IPS-18a (cell line): Measurements from ENCODE around the gene TSR2.
"Not testable (repeated sequence)": the region's sequence is repeated elsewhere in the genome, so short reads cannot be mapped to it uniquely, and the experiment has no call there.

Experiments
- H3K27ac ChIP-seq: one replicate; pipeline ENCODE4 v1.5.1; 2013; ENCODE audit warnings: low read length
- H3K27me3 ChIP-seq: one replicate; pipeline ENCODE4 v1.6.1; 2013; ENCODE audit warnings: mild to moderate bottlenecking, low read length; ENCODE audit not compliant: control insufficient read depth, insufficient read depth
- H3K36me3 ChIP-seq: one replicate; pipeline ENCODE4 v1.6.1; 2013; ENCODE audit warnings: low read depth, low read length; ENCODE audit not compliant: control insufficient read depth
- H3K4me1 ChIP-seq: one replicate; pipeline ENCODE4 v1.6.1; 2013; ENCODE audit warnings: low read depth, low read length; ENCODE audit not compliant: control insufficient read depth
- H3K4me3 ChIP-seq: one replicate; pipeline ENCODE4 v1.5.1; 2013; ENCODE audit warnings: low read length
- H3K9ac ChIP-seq: one replicate; pipeline ENCODE4 v1.6.1; 2013; ENCODE audit warnings: mild to moderate bottlenecking, low read length, moderate library complexity
- H3K9me3 ChIP-seq: one replicate; pipeline ENCODE4 v1.6.1; 2013; ENCODE audit warnings: low read depth, low read length; ENCODE audit not compliant: control insufficient read depth

The TSR2 gene

DNA sequence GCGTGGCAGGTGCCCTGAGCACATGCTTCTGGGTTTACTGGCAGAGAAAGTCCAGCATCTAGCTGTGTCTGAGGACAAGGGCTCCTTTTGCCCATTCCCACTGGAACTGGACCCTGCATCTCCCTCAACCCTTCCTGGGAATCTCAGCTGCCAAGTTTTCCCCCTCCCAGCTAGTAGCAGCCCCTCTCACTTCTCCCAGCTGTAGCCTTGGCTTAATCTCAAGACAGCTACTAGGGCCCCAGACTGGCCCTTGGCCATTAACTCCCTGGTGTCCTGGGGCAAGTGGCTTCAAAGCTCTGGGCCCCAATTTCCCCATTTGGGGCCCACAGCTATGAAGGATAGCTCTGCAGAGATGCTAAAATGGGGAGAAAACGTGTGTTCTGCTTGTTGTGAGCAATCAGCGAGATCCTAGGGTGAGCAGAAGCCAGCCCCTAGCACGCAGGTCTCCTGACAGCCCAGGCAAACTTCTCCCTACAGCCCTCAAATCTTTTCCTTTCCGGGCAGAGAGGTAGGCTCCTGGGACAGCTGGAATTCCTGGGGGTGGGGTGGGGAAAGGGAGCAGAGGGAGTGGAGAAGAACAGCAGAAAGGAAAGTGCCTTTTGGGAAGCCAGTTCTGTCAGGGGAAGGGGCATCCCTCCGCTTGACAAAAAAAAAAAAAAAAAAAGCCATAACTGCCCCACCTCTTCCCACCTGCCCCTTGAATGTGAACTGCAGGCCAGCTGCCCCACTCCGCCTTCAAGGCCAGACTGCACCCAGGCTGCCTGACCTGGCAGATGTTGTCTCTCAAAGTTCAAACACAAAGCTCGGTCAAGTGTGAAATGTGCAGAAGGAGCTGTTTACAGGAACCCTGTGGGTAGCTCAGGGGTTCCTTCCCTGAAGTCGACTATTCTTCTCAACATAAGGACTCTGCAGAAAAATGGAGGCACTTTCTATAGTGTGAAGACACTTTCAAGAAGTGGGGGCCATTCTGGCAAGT, 39.2 kb downstream of the TSR2 start:
- Histone ChIP-seq H3K9me3 (no peaks in the 10 kb centered on the region), H3K4me3 (no peak overlapping the region), H3K27me3 (no peaks in the 10 kb centered on the region), H3K9ac (no peak overlapping the region), H3K36me3 (no peaks in the 10 kb centered on the region), H3K27ac (no peak overlapping the region), H3K4me1 (peaks cover 15% of the 10 kb centered on the region)

GRCh38 chrX:54482839-54483593, 42.8 kb downstream of the TSR2 start:
- no peaks in the 10 kb centered on the region for H3K36me3 ChIP-seq
- H3K9me3 ChIP-seq: no peaks in the 10 kb centered on the region
- no peak overlapping the region for H3K27ac ChIP-seq
- H3K4me3 ChIP-seq: no peak overlapping the region
- H3K4me1 ChIP-seq: peaks cover 15% of the 10 kb centered on the region
- H3K9ac ChIP-seq: no peak overlapping the region
- no peaks in the 10 kb centered on the region for H3K27me3 ChIP-seq

DNA sequence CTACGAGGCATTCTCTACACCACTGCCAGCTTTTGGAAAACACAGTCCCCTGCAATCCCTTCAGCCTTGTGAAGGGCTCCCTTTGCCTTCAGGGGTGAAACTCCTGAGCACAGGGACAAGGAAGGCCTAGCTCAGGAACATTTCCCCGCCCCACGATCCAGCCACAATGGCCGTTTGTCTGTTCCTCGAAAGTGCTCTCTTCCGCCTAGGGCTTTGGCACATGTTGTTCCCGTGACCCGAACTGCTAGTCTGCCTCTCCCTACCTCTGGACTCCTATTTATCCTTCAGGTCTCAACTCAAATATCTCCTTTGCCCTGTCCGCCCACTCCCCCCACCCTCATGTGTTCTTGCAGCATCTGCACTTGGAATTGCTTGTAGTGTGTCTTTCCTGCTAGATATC, 43.7 kb downstream of the TSR2 start:
- Histone ChIP-seq H3K9me3 (no peaks in the 10 kb centered on the region), H3K9ac (no peak overlapping the region)

GRCh38 chrX:54484666-54485065, 44.5 kb downstream of the TSR2 start:
- Histone ChIP-seq H3K27me3 (no peaks in the 10 kb centered on the region), H3K36me3 (no peaks in the 10 kb centered on the region), H3K9ac (no peak overlapping the region), H3K4me1 (peaks cover 8% of the 10 kb centered on the region), H3K27ac (no peak overlapping the region), H3K9me3 (no peaks in the 10 kb centered on the region), H3K4me3 (no peak overlapping the region)

More for the DNA sequence above, 43.7 kb downstream of the TSR2 start:
- Histone ChIP-seq H3K36me3 (no peaks in the 10 kb centered on the region), H3K27me3 (no peaks in the 10 kb centered on the region), H3K4me1 (peaks cover 8% of the 10 kb centered on the region), H3K4me3 (no peak overlapping the region), H3K27ac (no peak overlapping the region)

- not testable (repeated sequence) for H3K27me3 ChIP-seq, H3K9ac ChIP-seq
Observed at GRCh38 chrX:54489819-54490218, 49.6 kb downstream of the TSR2 start.

DNA sequence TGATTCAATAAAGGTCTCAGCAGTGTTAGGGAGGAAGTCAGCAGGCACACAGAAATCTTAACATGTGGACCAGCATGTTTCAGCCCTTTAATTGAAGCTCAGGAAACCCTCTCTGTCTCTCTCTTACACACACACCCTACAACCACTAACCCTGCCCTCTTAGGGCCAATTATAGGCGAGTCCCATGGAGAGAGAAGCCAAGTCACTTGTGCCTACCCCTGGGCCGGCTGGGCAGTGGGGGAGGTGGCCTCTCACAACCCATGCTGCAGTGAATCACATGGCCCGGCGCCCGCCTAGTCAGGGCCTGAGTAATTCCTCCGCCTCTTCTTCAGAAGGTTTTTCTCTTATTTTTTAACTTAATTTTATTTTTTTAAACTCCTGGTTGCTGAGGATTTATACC, 52.1 kb downstream of the TSR2 start:
- H3K27ac ChIP-seq: no peak overlapping the region
- H3K4me1 ChIP-seq: peaks cover 8% of the 10 kb centered on the region
- H3K27me3 ChIP-seq: no peaks in the 10 kb centered on the region
- no peaks in the 10 kb centered on the region for H3K36me3 ChIP-seq
- peaks cover 7% of the 10 kb centered on the region for H3K9me3 ChIP-seq
- no peak overlapping the region for H3K9ac ChIP-seq
- no peak overlapping the region for H3K4me3 ChIP-seq

More at GRCh38 chrX:54489819-54490218, 49.6 kb downstream of the TSR2 start:
- H3K27ac ChIP-seq, H3K36me3 ChIP-seq, H3K9me3 ChIP-seq, H3K4me1 ChIP-seq, H3K4me3 ChIP-seq: not testable (repeated sequence)

DNA sequence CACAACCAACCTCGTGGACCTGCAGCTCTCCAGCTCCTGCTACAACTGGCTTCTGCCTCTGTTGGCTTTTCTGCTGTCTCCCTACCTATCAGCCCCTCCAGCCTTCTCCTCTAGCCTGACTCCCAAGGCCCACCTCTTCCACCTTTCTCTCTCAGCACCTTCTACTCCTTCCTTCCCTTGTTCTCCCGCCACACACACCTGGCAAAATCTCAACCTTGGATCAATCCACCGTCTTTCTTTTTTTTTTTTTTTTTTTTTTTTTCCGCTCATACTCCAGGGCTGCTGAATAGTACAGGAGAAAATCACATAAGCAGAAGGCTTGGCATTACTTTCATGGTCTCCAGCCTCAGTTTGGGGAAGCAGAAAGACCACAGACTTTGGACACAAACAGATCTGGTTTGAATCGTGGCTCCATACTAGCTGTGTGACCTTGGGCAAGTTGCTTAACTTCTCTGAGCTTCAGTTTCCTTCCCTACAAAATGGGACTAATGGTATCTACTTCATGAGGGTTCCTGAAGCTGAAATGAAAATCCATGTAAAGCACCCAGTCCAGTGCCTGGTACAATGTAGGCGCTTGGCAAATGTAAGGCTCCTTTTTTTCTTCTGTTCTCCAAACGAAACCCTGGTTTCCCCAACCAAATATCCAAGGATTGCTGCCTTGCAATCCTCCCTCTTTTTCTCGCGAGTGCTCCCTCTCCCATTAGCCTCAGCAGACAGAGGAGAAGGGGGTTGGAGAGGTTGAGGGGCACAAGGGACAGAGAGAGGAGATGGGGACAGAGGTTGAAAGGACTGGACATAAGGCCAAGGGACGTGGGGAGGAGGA, 54.2 kb downstream of the TSR2 start:
- H3K4me1 ChIP-seq: peaks cover 8% of the 10 kb centered on the region
- H3K27ac ChIP-seq: no peak overlapping the region
- H3K36me3 ChIP-seq: no peaks in the 10 kb centered on the region
- H3K9ac ChIP-seq: peak overlapping the region; percentile 52
- H3K9me3 ChIP-seq: peaks cover 13% of the 10 kb centered on the region
- no peaks in the 10 kb centered on the region for H3K27me3 ChIP-seq
- peak overlapping the region; percentile 68 for H3K4me3 ChIP-seq
